HEK293 (cell line): Measurements from ENCODE around the gene NLRP6.
"Not testable (repeated sequence)": the region's sequence is repeated elsewhere in the genome, so short reads cannot be mapped to it uniquely, and the experiment has no call there.

Experiments used
- CTCF ChIA-PET: fragments of 350-600 bp; formaldehyde crosslinking; extraction: SDS; loops from one replicate; lab custom pipeline; 2021; ENCODE audit warnings: antibody characterized with exemption; lab: Yijun Ruan, JAX
- POLR2A ChIA-PET: fragments of 300-600 bp; formaldehyde crosslinking; extraction: SDS; loops from one replicate; lab custom pipeline; 2020; ENCODE audit warnings: antibody characterized with exemption, inconsistent platforms; lab: Yijun Ruan, JAX
- H3K27ac ChIP-seq: fragments of 200-500 bp; sonication (Bioruptor generic); 2 replicates; pipeline ENCODE4 v1.5.1; 2014; ENCODE audit warnings: low read depth, low read length, control low read depth, inconsistent platforms; ENCODE audit errors: extremely low read depth
- H3K36me3 ChIP-seq, 2 experiments: fragments of 200-500 bp in 1 of 2; sonication (Bioruptor generic) in 1 of 2; 1 replicate in 1 of 2; 2 replicates in 1 of 2; pipeline ENCODE4 v1.5.1; 2014 to 2017; ENCODE audit warnings: inconsistent platforms in 2 of 2, low read length in 2 of 2; ENCODE audit not compliant: control insufficient read depth in 2 of 2, insufficient read depth in 1 of 2
- H3K4me1 ChIP-seq: fragments of 200-500 bp; sonication (Bioruptor generic); 2 replicates; pipeline ENCODE4 v1.5.1; 2014; ENCODE audit warnings: mild to moderate bottlenecking, low read length, inconsistent platforms; ENCODE audit not compliant: control insufficient read depth, insufficient read depth
- H3K4me3 ChIP-seq: 2 replicates; pipeline ENCODE4 v1.5.1; 2011; ENCODE audit warnings: low read depth, mild to moderate bottlenecking, control low read depth, low read length, moderate library complexity
- H3K9me3 ChIP-seq: fragments of 200-500 bp; sonication (Bioruptor generic); 2 replicates; pipeline ENCODE4 v1.5.1; 2014; ENCODE audit warnings: low read depth, low read length, inconsistent platforms; ENCODE audit not compliant: control insufficient read depth, insufficient read depth
- GLIS1 ChIP-seq: fragments of 450-650 bp; formaldehyde crosslinking; IDR thresholded peaks from 2 replicates; pipeline ENCODE4 v1.5.1; 2016; ENCODE audit warnings: missing biosample characterization, missing genetic modification characterization
- IKZF3 ChIP-seq: fragments of 450-650 bp; IDR thresholded peaks from 2 replicates; pipeline ENCODE4 v1.5.0; 2018; ENCODE audit warnings: missing biosample characterization, mild to moderate bottlenecking, missing genetic modification characterization, moderate library complexity
- KLF16 ChIP-seq: fragments of 450-650 bp; formaldehyde crosslinking; IDR thresholded peaks from 2 replicates; pipeline ENCODE4 v1.5.1; 2017; ENCODE audit warnings: missing biosample characterization, missing genetic modification characterization
- SP2 ChIP-seq: fragments of 450-650 bp; formaldehyde crosslinking; IDR thresholded peaks from 2 replicates; pipeline ENCODE4 v1.5.1; 2016; ENCODE audit warnings: missing biosample characterization, missing genetic modification characterization
- ZFP69B ChIP-seq: fragments of 450-650 bp; formaldehyde crosslinking; IDR thresholded peaks from 2 replicates; pipeline ENCODE4 v1.5.1; 2016; ENCODE audit warnings: missing biosample characterization, missing genetic modification characterization
- ZNF221 ChIP-seq: fragments of 450-650 bp; formaldehyde crosslinking; IDR thresholded peaks from 2 replicates; pipeline ENCODE4 v1.5.1; 2017; ENCODE audit warnings: missing biosample characterization, missing genetic modification characterization, borderline replicate concordance
- ZNF302 ChIP-seq: fragments of 450-650 bp; formaldehyde crosslinking; IDR thresholded peaks from 2 replicates; pipeline ENCODE4 v1.5.1; 2016; ENCODE audit warnings: missing biosample characterization, missing genetic modification characterization, low read depth
- ZNF335 ChIP-seq: fragments of 450-650 bp; formaldehyde crosslinking; conservative IDR thresholded peaks from 2 replicates; pipeline ENCODE4 v1.5.1; 2016; ENCODE audit warnings: missing biosample characterization, missing genetic modification characterization
- ZNF548 ChIP-seq: fragments of 450-650 bp; formaldehyde crosslinking; IDR thresholded peaks from 2 replicates; pipeline ENCODE4 v1.5.1; 2016; ENCODE audit warnings: missing biosample characterization, missing genetic modification characterization
- ZNF843 ChIP-seq: fragments of 450-650 bp; formaldehyde crosslinking; IDR thresholded peaks from 2 replicates; pipeline ENCODE4 v1.5.1; 2016; ENCODE audit warnings: missing biosample characterization, missing genetic modification characterization
- ZSCAN16 ChIP-seq: fragments of 450-650 bp; formaldehyde crosslinking; IDR thresholded peaks from 2 replicates; pipeline ENCODE4 v1.5.1; 2016; ENCODE audit warnings: missing biosample characterization, missing genetic modification characterization
- TF ChIP-seq, protein P1 (sequence below): fragments of 450-650 bp; formaldehyde crosslinking; IDR thresholded peaks from 2 replicates; pipeline ENCODE4 v1.5.0; 2017; ENCODE audit warnings: missing biosample characterization, missing genetic modification characterization, borderline replicate concordance
- TF ChIP-seq, protein P2 (sequence below): fragments of 450-650 bp; formaldehyde crosslinking; optimal IDR thresholded peaks from 2 replicates; pipeline ENCODE3; 2016; ENCODE audit warnings: missing biosample characterization, mild to moderate bottlenecking, missing genetic modification characterization
- TF ChIP-seq, protein P3 (sequence below): fragments of 450-650 bp; formaldehyde crosslinking; conservative IDR thresholded peaks from 2 replicates; pipeline ENCODE4 v1.5.1; 2016; ENCODE audit warnings: low read depth, missing biosample characterization, missing genetic modification characterization
- TF ChIP-seq, protein P4 (sequence below): fragments of 450-650 bp; formaldehyde crosslinking; IDR thresholded peaks from 2 replicates; pipeline ENCODE4 v1.5.1; 2016; ENCODE audit warnings: missing biosample characterization, missing genetic modification characterization

The NLRP6 gene

DNA sequence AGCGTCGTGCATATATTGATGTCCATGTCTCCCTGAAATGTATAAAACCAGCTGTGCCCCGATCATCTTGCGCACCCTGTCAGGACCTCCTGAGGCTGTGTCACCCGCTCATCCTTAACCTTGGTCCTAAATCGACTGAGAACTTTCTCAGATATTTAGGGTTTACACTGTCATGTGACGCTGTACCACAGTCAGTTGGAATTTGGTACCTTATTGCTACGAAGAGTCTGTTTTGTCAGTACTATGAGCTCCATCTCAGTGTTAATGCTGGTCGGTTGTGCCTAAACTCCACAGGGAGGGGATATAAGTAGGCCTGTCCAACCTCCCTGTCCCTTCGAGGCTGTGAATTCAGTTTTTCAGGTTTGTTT is 27.6 kb downstream of the NLRP6 start (continued):
- TF ChIP-seq, protein P1, sequence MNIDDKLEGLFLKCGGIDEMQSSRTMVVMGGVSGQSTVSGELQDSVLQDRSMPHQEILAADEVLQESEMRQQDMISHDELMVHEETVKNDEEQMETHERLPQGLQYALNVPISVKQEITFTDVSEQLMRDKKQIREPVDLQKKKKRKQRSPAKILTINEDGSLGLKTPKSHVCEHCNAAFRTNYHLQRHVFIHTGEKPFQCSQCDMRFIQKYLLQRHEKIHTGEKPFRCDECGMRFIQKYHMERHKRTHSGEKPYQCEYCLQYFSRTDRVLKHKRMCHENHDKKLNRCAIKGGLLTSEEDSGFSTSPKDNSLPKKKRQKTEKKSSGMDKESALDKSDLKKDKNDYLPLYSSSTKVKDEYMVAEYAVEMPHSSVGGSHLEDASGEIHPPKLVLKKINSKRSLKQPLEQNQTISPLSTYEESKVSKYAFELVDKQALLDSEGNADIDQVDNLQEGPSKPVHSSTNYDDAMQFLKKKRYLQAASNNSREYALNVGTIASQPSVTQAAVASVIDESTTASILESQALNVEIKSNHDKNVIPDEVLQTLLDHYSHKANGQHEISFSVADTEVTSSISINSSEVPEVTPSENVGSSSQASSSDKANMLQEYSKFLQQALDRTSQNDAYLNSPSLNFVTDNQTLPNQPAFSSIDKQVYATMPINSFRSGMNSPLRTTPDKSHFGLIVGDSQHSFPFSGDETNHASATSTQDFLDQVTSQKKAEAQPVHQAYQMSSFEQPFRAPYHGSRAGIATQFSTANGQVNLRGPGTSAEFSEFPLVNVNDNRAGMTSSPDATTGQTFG, result no peak
- TF ChIP-seq ZFP69B (no peak), ZNF302 (tag by site-specific recombination) (no peak), ZNF843 (tag by site-specific recombination) (no peak)
- TF ChIP-seq, protein P2, sequence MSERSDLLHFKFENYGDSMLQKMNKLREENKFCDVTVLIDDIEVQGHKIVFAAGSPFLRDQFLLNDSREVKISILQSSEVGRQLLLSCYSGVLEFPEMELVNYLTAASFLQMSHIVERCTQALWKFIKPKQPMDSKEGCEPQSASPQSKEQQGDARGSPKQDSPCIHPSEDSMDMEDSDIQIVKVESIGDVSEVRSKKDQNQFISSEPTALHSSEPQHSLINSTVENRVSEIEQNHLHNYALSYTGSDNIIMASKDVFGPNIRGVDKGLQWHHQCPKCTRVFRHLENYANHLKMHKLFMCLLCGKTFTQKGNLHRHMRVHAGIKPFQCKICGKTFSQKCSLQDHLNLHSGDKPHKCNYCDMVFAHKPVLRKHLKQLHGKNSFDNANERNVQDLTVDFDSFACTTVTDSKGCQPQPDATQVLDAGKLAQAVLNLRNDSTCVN, result no peak

DNA sequence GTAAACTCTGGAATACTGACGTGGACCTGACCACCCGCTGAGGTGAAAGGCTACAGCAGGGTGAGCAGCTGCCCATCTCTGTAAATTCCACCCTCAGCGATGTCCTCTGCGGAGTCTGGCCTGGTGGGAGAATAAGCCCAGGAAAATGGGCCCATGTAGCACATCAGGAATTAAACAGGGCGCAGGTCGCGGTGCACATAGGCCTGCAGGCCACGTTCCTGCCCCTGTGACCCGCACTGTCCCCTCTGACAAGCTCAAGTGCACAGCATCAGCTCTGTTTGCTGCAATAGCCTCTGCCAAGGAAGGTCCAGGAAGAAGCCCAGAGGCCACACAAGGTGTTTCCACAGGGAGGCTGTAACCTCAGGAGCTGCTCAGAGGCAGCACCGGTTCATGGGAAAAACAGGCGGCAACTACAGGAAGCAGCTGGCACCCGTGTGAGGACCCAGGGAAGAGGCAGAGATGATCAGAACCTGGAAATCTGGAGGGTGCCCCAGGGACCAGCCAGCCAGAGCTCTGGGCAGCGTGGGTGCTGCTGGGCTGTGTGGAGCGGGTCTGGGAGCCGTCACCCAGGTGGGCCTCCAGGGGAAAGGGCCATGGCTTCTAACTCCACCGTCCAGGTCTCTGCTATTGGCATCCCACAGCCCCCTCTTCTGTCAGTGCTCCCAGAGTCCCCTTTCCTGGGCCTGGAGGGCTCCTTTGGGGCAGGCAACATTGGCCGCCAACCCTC is 28.6 kb downstream of the NLRP6 start:
- TF ChIP-seq KLF16 (no peak), ZNF221 (tag by site-specific recombination) (no peak), GLIS1 (tag by site-specific recombination) (no peak), ZSCAN16 (tag by site-specific recombination) (no peak), ZNF548 (tag by site-specific recombination) (no peak), IKZF3 (tag by site-specific recombination) (no peak)
- H3K36me3 ChIP-seq, result no peaks in the 10 kb centered on the region
- no peaks in the 10 kb centered on the region for H3K9me3 ChIP-seq
- H3K4me1 ChIP-seq, result no peaks in the 10 kb centered on the region
- ChIA-PET POLR2A (interaction anchor here (1.5 kb wide), 1 partner anchor 49 kb away, joined by 3 read pairs; no protein-coding TSS in a partner anchor), CTCF (interaction anchor here (0.7 to 4.2 kb wide), 10 partner anchors 11 to 211 kb away, joined by 3 to 30 read pairs (median 5); no protein-coding TSS in a partner anchor)
- no peak overlapping the region for H3K4me3 ChIP-seq
- no peak overlapping the region for H3K27ac ChIP-seq

DNA sequence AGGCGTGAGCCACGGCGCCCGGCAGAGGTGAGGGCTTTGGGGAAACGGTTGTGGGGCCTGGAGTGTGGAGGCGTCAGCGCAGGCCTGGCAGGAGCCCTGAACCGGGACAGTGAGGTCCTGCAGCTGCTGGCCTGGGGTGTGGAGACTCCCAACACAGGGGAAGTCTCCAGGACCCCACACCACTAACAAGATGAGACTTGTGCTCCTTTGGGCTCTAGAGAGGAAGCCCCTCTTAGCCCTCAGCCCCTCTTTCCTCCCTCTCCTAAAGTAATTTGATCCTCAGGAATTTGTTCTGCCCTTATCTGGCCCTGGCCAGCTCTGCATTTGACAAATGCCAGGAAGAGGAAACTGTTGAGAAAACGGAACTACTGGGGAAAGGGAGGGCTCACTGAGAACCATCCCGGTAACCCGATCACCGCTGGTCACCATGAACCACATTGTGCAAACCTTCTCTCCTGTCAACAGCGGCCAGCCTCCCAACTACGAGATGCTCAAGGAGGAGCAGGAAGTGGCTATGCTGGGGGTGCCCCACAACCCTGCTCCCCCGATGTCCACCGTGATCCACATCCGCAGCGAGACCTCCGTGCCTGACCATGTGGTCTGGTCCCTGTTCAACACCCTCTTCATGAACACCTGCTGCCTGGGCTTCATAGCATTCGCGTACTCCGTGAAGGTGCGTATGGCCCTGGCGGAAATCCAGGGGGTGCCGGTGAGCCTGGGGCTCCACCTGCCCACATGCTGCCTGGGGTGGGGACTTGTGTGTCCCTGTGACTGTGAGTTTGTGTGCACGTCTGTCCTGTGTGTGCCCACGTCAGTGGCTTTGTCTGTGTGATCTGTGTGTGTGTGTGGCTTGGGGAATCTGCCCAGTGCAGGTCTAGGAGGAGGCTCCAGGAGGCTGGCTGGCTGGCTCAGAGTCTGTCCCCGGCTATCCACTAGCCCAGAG is 29.8 kb downstream of the NLRP6 start, which contains the start of gene IFITM2:
TSS of gene IFITM2 (plus strand) at position 51 of the 943 bp plus-strand sequence. CDS start at position 428, 377 bp downstream.
- not testable (repeated sequence) for H3K4me1 ChIP-seq, H3K27ac ChIP-seq, H3K36me3 ChIP-seq, H3K9me3 ChIP-seq
- ChIA-PET CTCF (interaction anchor here (2.8 to 4.2 kb wide), 2 partner anchors 9 to 58 kb away, joined by 11 to 30 read pairs; no protein-coding TSS in a partner anchor), POLR2A (interaction anchor here (0.6 kb wide), 2 partner anchors 13 to 202 kb away, joined by 3 to 5 read pairs; partner anchors contain the start of gene IFITM3)
- TF ChIP-seq, protein P3, sequence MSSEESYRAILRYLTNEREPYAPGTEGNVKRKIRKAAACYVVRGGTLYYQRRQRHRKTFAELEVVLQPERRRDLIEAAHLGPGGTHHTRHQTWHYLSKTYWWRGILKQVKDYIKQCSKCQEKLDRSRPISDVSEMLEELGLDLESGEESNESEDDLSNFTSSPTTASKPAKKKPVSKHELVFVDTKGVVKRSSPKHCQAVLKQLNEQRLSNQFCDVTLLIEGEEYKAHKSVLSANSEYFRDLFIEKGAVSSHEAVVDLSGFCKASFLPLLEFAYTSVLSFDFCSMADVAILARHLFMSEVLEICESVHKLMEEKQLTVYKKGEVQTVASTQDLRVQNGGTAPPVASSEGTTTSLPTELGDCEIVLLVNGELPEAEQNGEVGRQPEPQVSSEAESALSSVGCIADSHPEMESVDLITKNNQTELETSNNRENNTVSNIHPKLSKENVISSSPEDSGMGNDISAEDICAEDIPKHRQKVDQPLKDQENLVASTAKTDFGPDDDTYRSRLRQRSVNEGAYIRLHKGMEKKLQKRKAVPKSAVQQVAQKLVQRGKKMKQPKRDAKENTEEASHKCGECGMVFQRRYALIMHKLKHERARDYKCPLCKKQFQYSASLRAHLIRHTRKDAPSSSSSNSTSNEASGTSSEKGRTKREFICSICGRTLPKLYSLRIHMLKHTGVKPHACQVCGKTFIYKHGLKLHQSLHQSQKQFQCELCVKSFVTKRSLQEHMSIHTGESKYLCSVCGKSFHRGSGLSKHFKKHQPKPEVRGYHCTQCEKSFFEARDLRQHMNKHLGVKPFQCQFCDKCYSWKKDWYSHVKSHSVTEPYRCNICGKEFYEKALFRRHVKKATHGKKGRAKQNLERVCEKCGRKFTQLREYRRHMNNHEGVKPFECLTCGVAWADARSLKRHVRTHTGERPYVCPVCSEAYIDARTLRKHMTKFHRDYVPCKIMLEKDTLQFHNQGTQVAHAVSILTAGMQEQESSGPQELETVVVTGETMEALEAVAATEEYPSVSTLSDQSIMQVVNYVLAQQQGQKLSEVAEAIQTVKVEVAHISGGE (tag by site-specific recombination), result peak; percentile 44; the same call in 1 of the 2 replicates
- TF ChIP-seq SP2 (0 out of 2 replicates have a peak, but pooled peaks have one; percentile 29), ZNF335 (tag by site-specific recombination) (0 out of 2 replicates have a peak, but pooled peaks have one; percentile 25)
- TF ChIP-seq, protein P4, sequence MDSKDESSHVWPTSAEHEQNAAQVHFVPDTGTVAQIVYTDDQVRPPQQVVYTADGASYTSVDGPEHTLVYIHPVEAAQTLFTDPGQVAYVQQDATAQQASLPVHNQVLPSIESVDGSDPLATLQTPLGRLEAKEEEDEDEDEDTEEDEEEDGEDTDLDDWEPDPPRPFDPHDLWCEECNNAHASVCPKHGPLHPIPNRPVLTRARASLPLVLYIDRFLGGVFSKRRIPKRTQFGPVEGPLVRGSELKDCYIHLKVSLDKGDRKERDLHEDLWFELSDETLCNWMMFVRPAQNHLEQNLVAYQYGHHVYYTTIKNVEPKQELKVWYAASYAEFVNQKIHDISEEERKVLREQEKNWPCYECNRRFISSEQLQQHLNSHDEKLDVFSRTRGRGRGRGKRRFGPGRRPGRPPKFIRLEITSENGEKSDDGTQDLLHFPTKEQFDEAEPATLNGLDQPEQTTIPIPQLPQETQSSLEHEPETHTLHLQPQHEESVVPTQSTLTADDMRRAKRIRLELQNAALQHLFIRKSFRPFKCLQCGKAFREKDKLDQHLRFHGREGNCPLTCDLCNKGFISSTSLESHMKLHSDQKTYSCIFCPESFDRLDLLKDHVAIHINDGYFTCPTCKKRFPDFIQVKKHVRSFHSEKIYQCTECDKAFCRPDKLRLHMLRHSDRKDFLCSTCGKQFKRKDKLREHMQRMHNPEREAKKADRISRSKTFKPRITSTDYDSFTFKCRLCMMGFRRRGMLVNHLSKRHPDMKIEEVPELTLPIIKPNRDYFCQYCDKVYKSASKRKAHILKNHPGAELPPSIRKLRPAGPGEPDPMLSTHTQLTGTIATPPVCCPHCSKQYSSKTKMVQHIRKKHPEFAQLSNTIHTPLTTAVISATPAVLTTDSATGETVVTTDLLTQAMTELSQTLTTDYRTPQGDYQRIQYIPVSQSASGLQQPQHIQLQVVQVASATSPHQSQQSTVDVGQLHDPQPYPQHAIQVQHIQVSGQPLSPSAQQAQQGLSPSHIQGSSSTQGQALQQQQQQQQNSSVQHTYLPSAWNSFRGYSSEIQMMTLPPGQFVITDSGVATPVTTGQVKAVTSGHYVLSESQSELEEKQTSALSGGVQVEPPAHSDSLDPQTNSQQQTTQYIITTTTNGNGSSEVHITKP (tag by site-specific recombination), result peak; percentile 57
- H3K4me3 ChIP-seq, result peak within 1 kb of the TSS; percentile 49
